IMR-90 (cell line): ENCODE data around the gene ZNF200. TPM values are rescaled to one million over a fixed set of nuclear protein-coding genes. Genes with fewer than 3 reads are reported as not detected.

Source experiments
- ATAC-seq: fragments of 200-7000 bp; cut with Tn5 transposase; 2 replicates; pipeline ENCODE4 v1.9.1; 2020; ENCODE audit warnings: low read depth, mild to moderate bottlenecking, moderate library complexity
- BruUV-seq: library from RNA; stranded (reverse); fragments of 400-500 nt; replicated peaks from 2 replicates; lab custom pipeline; 2021; lab: Mats Ljungman, UMichigan
- CTCF ChIA-PET: fragments of 300-600 bp; formaldehyde crosslinking; extraction: SDS; loops from one replicate; lab custom pipeline; 2021; ENCODE audit warnings: antibody characterized with exemption; lab: Yijun Ruan, JAX
- POLR2A ChIA-PET: fragments of 300-600 bp; sonication (Branson Sonifier 250); formaldehyde crosslinking; loops from one replicate; lab custom pipeline; 2022; ENCODE audit warnings: antibody characterized with exemption; ENCODE audit not compliant: unreplicated experiment; lab: Charles Lee
- DNase-seq: peaks from one replicate; pipeline ENCODE4 v3.0.0; 2013
- H2AFZ ChIP-seq: replicated peaks from 2 replicates; pipeline ENCODE3; 2013; ENCODE audit warnings: low read length, mild to moderate bottlenecking; ENCODE audit not compliant: poor library complexity
- H2AK5ac ChIP-seq: 2 replicates; pipeline ENCODE4 v1.6.1; 2013; ENCODE audit warnings: low read depth, low read length, inconsistent platforms
- H2AK9ac ChIP-seq: replicated peaks from 2 replicates; pipeline ENCODE3; 2013; ENCODE audit warnings: mild to moderate bottlenecking, low read depth, low read length, moderate library complexity; ENCODE audit not compliant: poor library complexity
- H2BK120ac ChIP-seq: 2 replicates; pipeline ENCODE4 v1.6.1; 2013; ENCODE audit warnings: low read depth, low read length, inconsistent platforms
- H2BK15ac ChIP-seq: 3 replicates; pipeline ENCODE4 v1.6.1; 2013; ENCODE audit warnings: low read depth, low read length, inconsistent platforms
- H2BK20ac ChIP-seq: 2 replicates; pipeline ENCODE4 v1.6.1; 2013; ENCODE audit warnings: low read depth, mild to moderate bottlenecking, inconsistent platforms, low read length, moderate library complexity
- H2BK5ac ChIP-seq: 2 replicates; pipeline ENCODE4 v1.6.1; 2013; ENCODE audit warnings: mild to moderate bottlenecking, low read depth, low read length, inconsistent platforms; ENCODE audit not compliant: poor library complexity, severe bottlenecking
- H3K14ac ChIP-seq: replicated peaks from 2 replicates; pipeline ENCODE4 v1.6.1; 2013; ENCODE audit warnings: low read depth, low read length, inconsistent platforms
- H3K18ac ChIP-seq: 2 replicates; pipeline ENCODE4 v1.6.1; 2013; ENCODE audit warnings: low read depth, low read length, control low read depth
- H3K23ac ChIP-seq: 2 replicates; pipeline ENCODE4 v1.6.1; 2013; ENCODE audit warnings: low read depth, low read length, inconsistent platforms
- H3K27ac ChIP-seq: 2 replicates; pipeline ENCODE4 v1.5.1; 2013; ENCODE audit warnings: mild to moderate bottlenecking, control low read depth, low read length; ENCODE audit not compliant: insufficient read depth
- H3K27me3 ChIP-seq: 2 replicates; pipeline ENCODE4 v1.6.1; 2013; ENCODE audit warnings: low read length; ENCODE audit not compliant: control insufficient read depth, insufficient read depth
- H3K36me3 ChIP-seq: 2 replicates; pipeline ENCODE4 v1.6.1; 2013; ENCODE audit warnings: low read length, mixed read lengths; ENCODE audit not compliant: control insufficient read depth, insufficient read depth
- H3K4ac ChIP-seq: 2 replicates; pipeline ENCODE4 v1.6.1; 2013; ENCODE audit warnings: low read depth, low read length, inconsistent platforms
- H3K4me1 ChIP-seq: 2 replicates; pipeline ENCODE4 v1.6.1; 2013; ENCODE audit warnings: low read length, mixed read lengths; ENCODE audit not compliant: control insufficient read depth, insufficient read depth
- H3K4me2 ChIP-seq: 2 replicates; pipeline ENCODE4 v1.6.1; 2013; ENCODE audit warnings: low read depth, mild to moderate bottlenecking, control low read depth, low read length, moderate library complexity
- H3K4me3 ChIP-seq: 2 replicates; pipeline ENCODE4 v1.5.1; 2013; ENCODE audit warnings: low read depth, mild to moderate bottlenecking, control low read depth, low read length, moderate library complexity; ENCODE audit not compliant: insufficient read depth
- H3K56ac ChIP-seq: 2 replicates; pipeline ENCODE4 v1.6.1; 2013; ENCODE audit warnings: low read length, inconsistent platforms; ENCODE audit not compliant: insufficient read depth; ENCODE audit errors: extremely low read depth
- H3K79me1 ChIP-seq, 2 experiments: 2 replicates each; pipeline ENCODE4 v1.6.1; 2013; ENCODE audit warnings: low read length in 2 of 2, inconsistent platforms in 1 of 2, low read depth in 1 of 2
- H3K9ac ChIP-seq: 2 replicates; pipeline ENCODE4 v1.6.1; 2013; ENCODE audit warnings: low read depth, low read length, control low read depth
- H3K9me1 ChIP-seq: 2 replicates; pipeline ENCODE4 v1.6.1; 2013; ENCODE audit warnings: low read length, inconsistent platforms; ENCODE audit not compliant: insufficient read depth
- H3K9me3 ChIP-seq: 2 replicates; pipeline ENCODE4 v1.6.1; 2013; ENCODE audit warnings: low read length; ENCODE audit not compliant: control insufficient read depth, insufficient read depth
- H4K20me1 ChIP-seq: 2 replicates; pipeline ENCODE4 v1.6.1; 2013; ENCODE audit warnings: low read length, inconsistent platforms; ENCODE audit not compliant: insufficient read depth
- H4K5ac ChIP-seq: 2 replicates; pipeline ENCODE4 v1.6.1; 2013; ENCODE audit warnings: mild to moderate bottlenecking, low read depth, low read length, control low read depth
- H4K8ac ChIP-seq, 2 experiments: 2 replicates each; pipeline ENCODE4 v1.6.1; 2013; ENCODE audit warnings: low read depth in 2 of 2, low read length in 2 of 2, control low read depth in 1 of 2, inconsistent platforms in 1 of 2
- H4K91ac ChIP-seq: 2 replicates; pipeline ENCODE4 v1.6.1; 2013; ENCODE audit warnings: low read depth, low read length, inconsistent platforms; ENCODE audit not compliant: insufficient read depth
- BHLHE40 ChIP-seq: fragments of 150-350 bp; IDR thresholded peaks from 2 replicates; pipeline ENCODE4 v1.6.1; 2016; ENCODE audit warnings: mild to moderate bottlenecking, low read depth, low read length
- CEBPB ChIP-seq: IDR thresholded peaks from 2 replicates; pipeline ENCODE4 v1.6.1; 2012; ENCODE audit warnings: low read depth, low read length, improper control_type of control experiment
- CHD1 ChIP-seq: IDR thresholded peaks from 2 replicates; pipeline ENCODE4 v1.6.1; 2012; ENCODE audit warnings: low read depth, low read length, improper control_type of control experiment
- FOS ChIP-seq: fragments of 150-350 bp; IDR thresholded peaks from 2 replicates; pipeline ENCODE4 v1.6.1; 2016; ENCODE audit warnings: low read depth, low read length
- MAFK ChIP-seq: IDR thresholded peaks from 2 replicates; pipeline ENCODE4 v1.6.1; 2012; ENCODE audit warnings: low read depth, low read length, improper control_type of control experiment
- MAZ ChIP-seq: IDR thresholded peaks from 2 replicates; pipeline ENCODE4 v1.6.1; 2012; ENCODE audit warnings: low read depth, mild to moderate bottlenecking, low read length, improper control_type of control experiment, moderate library complexity, borderline replicate concordance
- MXI1 ChIP-seq: IDR thresholded peaks from 2 replicates; pipeline ENCODE4 v1.6.1; 2012; ENCODE audit warnings: low read depth, mild to moderate bottlenecking, low read length, moderate library complexity, borderline replicate concordance
- NFE2L2 ChIP-seq: fragments of 150-350 bp; IDR thresholded peaks from 2 replicates; pipeline ENCODE4 v1.6.1; 2016; ENCODE audit warnings: low read depth, mild to moderate bottlenecking, low read length
- POLR2A ChIP-seq: IDR thresholded peaks from 2 replicates; pipeline ENCODE4 v1.6.1; 2012; ENCODE audit warnings: mild to moderate bottlenecking, low read depth, low read length
- RAD21 ChIP-seq: IDR thresholded peaks from 2 replicates; pipeline ENCODE4 v1.6.1; 2012; ENCODE audit warnings: low read length, improper control_type of control experiment
- RCOR1 ChIP-seq: IDR thresholded peaks from 2 replicates; pipeline ENCODE4 v1.6.1; 2012; ENCODE audit warnings: mild to moderate bottlenecking, low read length, improper control_type of control experiment; ENCODE audit not compliant: insufficient replicate concordance
- RFX5 ChIP-seq: IDR thresholded peaks from 2 replicates; pipeline ENCODE4 v1.8.0; 2012; ENCODE audit warnings: low read depth, mild to moderate bottlenecking, low read length, moderate library complexity
- SMC3 ChIP-seq: fragments of 150-350 bp; IDR thresholded peaks from 2 replicates; pipeline ENCODE4 v1.6.1; 2016; ENCODE audit warnings: low read depth, mild to moderate bottlenecking, antibody characterized with exemption, low read length, moderate library complexity
- USF2 ChIP-seq: fragments of 150-350 bp; IDR thresholded peaks from 2 replicates; pipeline ENCODE4 v1.6.1; 2017; ENCODE audit warnings: mild to moderate bottlenecking, antibody characterized with exemption, low read length, low read depth
- WGBS, 2 experiments: methylation state at CpG; one replicate each; pipeline versions ENCODE4 v1.1.5 to v1.1.7; 2013; ENCODE audit warnings: missing lambda C conversion rate in 2 of 2; ENCODE audit not compliant: insufficient read length in 1 of 2; ENCODE audit errors: extremely low coverage in 2 of 2; 5-methylcytosine and 5-hydroxymethylcytosine counted together
- dilution Hi-C: fragments of 300-500 bp; cut with HindIII; formaldehyde crosslinking; loops from one replicate; pipeline ENCODE4 v1.14.3; 2018; ENCODE audit warnings: low sequenced_read_pairs; ENCODE audit not compliant: unreplicated experiment
- in situ Hi-C: fragments of 300-500 bp; cut with MboI; formaldehyde crosslinking; loops from 3 replicates; pipeline ENCODE4 v1.14.3; 2019; ENCODE audit warnings: low sequenced_read_pairs, inconsistent platforms, mixed read lengths
- intact Hi-C: fragments of 100-400 bp; cut with micrococcal nuclease; formaldehyde crosslinking; loops from 2 replicates; pipeline ENCODE4 v1.10.0; 2022
- polyA plus RNA-seq, 3 experiments: library from polyadenylated mRNA; depleted of rRNA; stranded (reverse); fragments of >200 nt; gene quantifications; 2 replicates each; pipeline ENCODE4 v1.2.3, GENCODE V29; 2012; ENCODE audit warnings: low replicate concordance in 1 of 3
- total RNA-seq: library from RNA; depleted of rRNA; stranded (reverse); fragments of >200 nt; gene quantifications from 2 replicates; pipeline ENCODE4 v1.2.3, GENCODE V29; 2012
- TF ChIP-seq, protein P1 (sequence below): conservative IDR thresholded peaks from 2 replicates; pipeline ENCODE4 v1.5.1; 2012; ENCODE audit warnings: mild to moderate bottlenecking, low read depth, low read length, improper control_type of control experiment
- TF ChIP-seq, protein P2 (sequence below): fragments of 150-350 bp; IDR thresholded peaks from 2 replicates; pipeline ENCODE4 v1.6.1; 2016; ENCODE audit warnings: low read depth, mild to moderate bottlenecking, low read length, moderate library complexity, borderline replicate concordance

The ZNF200 gene
- total and polyA plus RNA-seq, 2 of the 4 experiments (the other 2 are of a cell fraction): 3.7 to 7.5 TPM

GRCh38 chr16:3179651-3180050, 55.3 kb downstream of the ZNF200 start:
- H4K8ac ChIP-seq: no peak overlapping the region
- no TSS peak for BruUV-seq
- dilution Hi-C loops (no loop called here), intact Hi-C loops (no loop called here), in situ Hi-C loops (no loop called here)
- no CpG with 5 or more reads among the region's 8 CpGs for WGBS, 2 experiments
- peaks cover 2% of the 10 kb centered on the region; the same call in 1 of the 2 replicates for H3K4me1 ChIP-seq
- H2AK9ac ChIP-seq: no peak overlapping the region
- H2BK120ac ChIP-seq: no peak overlapping the region
- no peak overlapping the region for H3K4me3 ChIP-seq
- H3K56ac ChIP-seq: no peak overlapping the region
- no peak overlapping the region for H2AFZ ChIP-seq
- DNase-seq (no peak), ATAC-seq (no peak)
- no peak overlapping the region for H3K14ac ChIP-seq
- H3K4ac ChIP-seq: no peak overlapping the region
- no peak overlapping the region for H3K4me2 ChIP-seq
- H2BK20ac ChIP-seq: no peak overlapping the region
- no peak overlapping the region for H3K18ac ChIP-seq
- H3K27me3 ChIP-seq: peaks cover 38% of the 10 kb centered on the region
- H2BK5ac ChIP-seq: no peak overlapping the region
- H3K9me3 ChIP-seq: no peaks in the 10 kb centered on the region
- H3K23ac ChIP-seq: no peak overlapping the region
- no peak overlapping the region for H4K5ac ChIP-seq
- POLR2A ChIA-PET: no interaction called here
- no peak overlapping the region for H3K9ac ChIP-seq
- H2BK15ac ChIP-seq: no peak overlapping the region
- no peak overlapping the region for H2AK5ac ChIP-seq
- 0 out of 2 replicates have a peak, but pooled peaks cover 2% of the 10 kb centered on the region for H3K9me1 ChIP-seq
- CTCF ChIA-PET: no interaction called here
- no peaks in the 10 kb centered on the region for H3K79me1 ChIP-seq
- no peaks in the 10 kb centered on the region for H3K36me3 ChIP-seq
- no peaks in the 10 kb centered on the region; the same call in 1 of the 2 replicates for H4K20me1 ChIP-seq
- no peak for TF ChIP-seq MAZ
- TF ChIP-seq CHD1: no peak
- no peak for TF ChIP-seq POLR2A
- TF ChIP-seq RAD21: no peak
- TF ChIP-seq, protein P1, sequence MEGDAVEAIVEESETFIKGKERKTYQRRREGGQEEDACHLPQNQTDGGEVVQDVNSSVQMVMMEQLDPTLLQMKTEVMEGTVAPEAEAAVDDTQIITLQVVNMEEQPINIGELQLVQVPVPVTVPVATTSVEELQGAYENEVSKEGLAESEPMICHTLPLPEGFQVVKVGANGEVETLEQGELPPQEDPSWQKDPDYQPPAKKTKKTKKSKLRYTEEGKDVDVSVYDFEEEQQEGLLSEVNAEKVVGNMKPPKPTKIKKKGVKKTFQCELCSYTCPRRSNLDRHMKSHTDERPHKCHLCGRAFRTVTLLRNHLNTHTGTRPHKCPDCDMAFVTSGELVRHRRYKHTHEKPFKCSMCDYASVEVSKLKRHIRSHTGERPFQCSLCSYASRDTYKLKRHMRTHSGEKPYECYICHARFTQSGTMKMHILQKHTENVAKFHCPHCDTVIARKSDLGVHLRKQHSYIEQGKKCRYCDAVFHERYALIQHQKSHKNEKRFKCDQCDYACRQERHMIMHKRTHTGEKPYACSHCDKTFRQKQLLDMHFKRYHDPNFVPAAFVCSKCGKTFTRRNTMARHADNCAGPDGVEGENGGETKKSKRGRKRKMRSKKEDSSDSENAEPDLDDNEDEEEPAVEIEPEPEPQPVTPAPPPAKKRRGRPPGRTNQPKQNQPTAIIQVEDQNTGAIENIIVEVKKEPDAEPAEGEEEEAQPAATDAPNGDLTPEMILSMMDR: no peak
- no peak for TF ChIP-seq CEBPB
- TF ChIP-seq, protein P2, sequence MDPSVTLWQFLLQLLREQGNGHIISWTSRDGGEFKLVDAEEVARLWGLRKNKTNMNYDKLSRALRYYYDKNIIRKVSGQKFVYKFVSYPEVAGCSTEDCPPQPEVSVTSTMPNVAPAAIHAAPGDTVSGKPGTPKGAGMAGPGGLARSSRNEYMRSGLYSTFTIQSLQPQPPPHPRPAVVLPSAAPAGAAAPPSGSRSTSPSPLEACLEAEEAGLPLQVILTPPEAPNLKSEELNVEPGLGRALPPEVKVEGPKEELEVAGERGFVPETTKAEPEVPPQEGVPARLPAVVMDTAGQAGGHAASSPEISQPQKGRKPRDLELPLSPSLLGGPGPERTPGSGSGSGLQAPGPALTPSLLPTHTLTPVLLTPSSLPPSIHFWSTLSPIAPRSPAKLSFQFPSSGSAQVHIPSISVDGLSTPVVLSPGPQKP: no peak
- TF ChIP-seq SMC3: no peak
- no peak for TF ChIP-seq FOS
- no peak for TF ChIP-seq BHLHE40
- TF ChIP-seq USF2: no peak
- TF ChIP-seq RFX5: no peak
- TF ChIP-seq MAFK: no peak
- no peak for TF ChIP-seq RCOR1
- no peak for TF ChIP-seq MXI1
- TF ChIP-seq NFE2L2: no peak
- H3K27ac ChIP-seq: no peak overlapping the region
- H4K91ac ChIP-seq: no peak overlapping the region
